Measurements from ENCODE around the gene PGAP2.
A peak's percentile ranks its signal among the peaks of the same experiment; 100 is the strongest.
"Not testable (repeated sequence)": the region's sequence is repeated elsewhere in the genome, so short reads cannot be mapped to it uniquely, and the experiment has no call there.

PGAP2 gene

DNA sequence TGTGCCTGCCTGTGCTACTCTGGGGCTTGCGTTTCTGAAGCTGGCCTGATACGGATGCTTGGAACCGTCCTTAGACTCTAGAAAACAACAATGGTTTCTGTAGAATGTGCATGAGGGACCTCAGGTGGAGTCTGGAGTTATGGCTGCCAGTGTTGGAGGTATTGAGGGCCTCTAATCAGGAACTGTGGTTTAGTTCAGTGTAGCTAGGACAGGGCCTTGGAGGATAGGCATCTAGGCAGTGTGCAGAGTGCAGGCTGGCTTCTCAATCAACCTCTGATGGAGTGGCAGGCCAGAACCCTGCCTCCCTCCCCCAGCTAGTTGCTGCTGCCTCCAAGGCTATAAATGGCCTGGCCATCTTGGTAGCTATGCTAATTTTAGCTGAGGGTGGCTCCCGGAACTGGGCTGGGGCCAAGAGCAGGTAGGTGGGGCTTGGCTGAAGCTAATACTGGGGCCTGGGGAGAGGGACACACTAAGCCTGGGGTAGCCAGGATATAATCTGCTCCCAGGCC is 51.1 kb downstream of the PGAP2 start:
- DNase-seq, result no peak

- peak; percentile 60 for DNase-seq
These were observed 52.0 kb downstream of the PGAP2 start for GRCh38 chr11:3860375-3860774.

DNA sequence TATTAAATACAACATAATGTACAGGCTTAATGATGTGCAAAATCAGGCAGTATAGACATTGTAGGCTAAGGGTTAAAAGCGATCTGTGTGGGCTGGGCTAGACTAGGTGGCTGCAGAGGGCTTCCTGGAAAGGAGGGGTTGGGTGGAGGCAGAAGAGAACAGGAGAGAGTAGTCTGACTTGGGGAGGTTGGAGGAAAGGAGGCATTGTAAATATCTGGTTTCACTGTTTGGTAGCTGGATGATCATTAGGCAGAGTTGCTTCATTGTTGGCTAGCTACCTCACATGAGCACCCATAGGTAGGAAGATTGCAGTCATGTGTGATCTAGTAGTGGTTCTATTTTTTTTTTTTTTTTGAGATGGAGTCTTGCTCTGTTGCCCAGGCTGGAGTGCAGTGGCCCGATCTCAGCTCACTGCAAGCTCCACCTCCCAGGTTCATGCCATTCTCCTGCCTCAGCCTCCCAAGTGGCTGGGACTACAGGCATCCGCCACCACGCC is 52.6 kb downstream of the PGAP2 start:
- not testable (repeated sequence) for DNase-seq

DNA sequence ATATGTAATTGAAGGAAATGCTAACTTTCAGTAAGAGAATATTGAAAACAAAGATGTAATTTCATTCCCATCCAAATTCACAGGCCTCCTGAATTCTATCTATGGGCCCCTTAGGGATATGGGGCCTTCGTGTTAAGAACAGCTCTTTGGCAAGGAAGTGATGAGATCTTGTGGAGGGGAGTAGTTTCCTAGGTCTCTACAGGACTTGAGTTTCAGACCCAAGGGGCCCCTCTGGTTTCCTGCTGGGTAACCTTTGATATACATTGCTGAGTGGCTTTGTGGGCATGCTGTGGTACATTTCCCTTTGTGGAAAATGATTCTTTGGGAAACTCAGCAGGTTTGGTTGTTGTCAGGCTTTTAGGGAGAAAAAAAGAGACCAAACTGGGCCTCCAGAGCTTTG is 53.3 kb downstream of the PGAP2 start:
- no peak for DNase-seq

DNA sequence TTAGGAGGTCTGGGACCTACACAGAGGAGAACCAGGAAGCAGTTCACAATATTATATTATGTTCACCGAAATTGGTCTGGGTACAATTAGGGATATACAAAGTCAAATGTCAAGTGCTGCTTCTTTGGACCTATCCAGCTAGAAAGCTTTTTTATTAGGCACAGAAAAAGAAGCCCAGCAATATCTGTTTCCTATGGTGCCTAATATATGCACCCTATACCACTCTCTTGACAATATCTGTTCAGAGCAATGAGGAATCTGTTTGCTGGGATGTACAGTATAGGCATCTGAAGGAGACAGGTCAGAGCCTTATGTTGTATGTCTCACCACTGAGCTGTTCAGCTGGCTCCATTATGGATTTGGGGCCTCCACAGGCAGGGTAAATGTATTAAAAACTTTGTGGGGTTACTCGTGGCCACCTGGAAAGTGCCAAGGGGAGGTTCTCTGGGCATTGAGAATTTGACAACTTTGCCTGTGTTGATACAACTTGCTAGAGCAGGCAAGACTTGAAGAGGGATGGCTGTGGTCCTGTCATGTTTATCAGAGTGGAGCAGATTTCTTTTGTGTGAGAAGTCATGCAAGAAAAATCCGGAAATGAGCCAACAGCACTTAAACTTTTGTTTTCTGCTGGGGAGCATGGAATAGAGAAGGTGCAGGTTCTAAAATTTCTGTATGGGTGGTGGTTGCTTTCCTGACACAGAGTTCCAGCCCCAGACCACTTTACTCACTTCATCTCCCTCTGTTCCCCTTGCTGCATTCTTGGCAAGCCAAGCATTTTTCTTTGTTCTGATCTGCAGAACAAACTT is 57.2 kb downstream of the PGAP2 start:
- no peak for DNase-seq

DNA sequence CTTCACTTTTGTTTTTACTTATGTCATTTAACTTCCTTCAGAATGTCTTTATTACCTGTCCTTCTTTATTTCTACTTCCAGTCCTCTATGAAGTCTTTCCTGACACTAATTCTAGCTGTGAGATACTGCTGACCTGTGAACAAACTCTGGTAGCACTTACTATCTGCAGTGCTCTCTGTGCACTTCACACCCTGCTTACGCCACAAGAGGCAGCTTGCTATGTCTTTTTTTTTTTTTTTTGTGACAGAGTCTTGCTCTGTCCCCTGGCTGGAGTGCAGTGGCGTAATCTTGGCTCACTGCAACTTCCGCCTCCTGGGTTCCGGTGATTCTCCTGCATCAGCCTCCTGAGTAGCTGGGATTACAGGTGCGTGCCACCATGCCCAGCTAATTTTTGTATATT is 57.8 kb downstream of the PGAP2 start:
- DNase-seq, result no peak

DNA sequence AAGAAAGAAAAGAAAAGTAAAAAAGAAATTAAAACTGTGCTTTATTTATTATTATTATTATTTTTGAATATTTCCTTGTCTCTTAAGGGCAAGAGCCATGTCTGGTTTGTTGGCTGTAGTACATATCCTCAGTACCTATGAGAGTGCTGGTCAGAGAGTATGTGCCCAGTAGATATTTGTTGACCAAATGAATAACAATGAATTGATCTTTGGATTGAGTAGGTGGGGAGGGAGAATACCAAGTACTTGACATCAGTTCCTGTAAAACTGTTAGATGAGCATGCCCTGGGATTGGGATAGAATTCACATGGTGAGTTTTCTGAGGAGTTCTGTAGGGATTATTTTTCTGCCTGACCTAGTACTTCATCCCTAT is 58.5 kb downstream of the PGAP2 start:
- no peak for DNase-seq

GRCh38 chr11:3867209-3868091 is 59.1 kb downstream of the PGAP2 start:
- DNase-seq, result no peak

- no peak for DNase-seq
These were observed 65.5 kb downstream of the PGAP2 start for GRCh38 chr11:3873712-3874349.
